Suprapubic skin (tissue), 4 donors: ENCODE data around the gene RALGPS1. TPM values are rescaled to one million over a fixed set of nuclear protein-coding genes. Genes with fewer than 3 reads are reported as not detected.

ENCODE experiments used
- DNase-seq, 2 donors: peaks; one replicate each; pipeline ENCODE4 v3.0.0-alpha.2; 2019; ENCODE audit warnings: low spot score in 2 of 2
- H3K27ac ChIP-seq: fragments of 200-600 bp; sonication (generic); one replicate; pipeline ENCODE4 v1.5.1; 2019
- H3K27me3 ChIP-seq: fragments of 200-600 bp; sonication (generic); one replicate; pipeline ENCODE4 v1.5.1; 2019
- H3K36me3 ChIP-seq: fragments of 200-600 bp; sonication (generic); one replicate; pipeline ENCODE4 v1.5.1; 2019
- H3K4me1 ChIP-seq: fragments of 200-600 bp; sonication (generic); one replicate; pipeline ENCODE4 v1.5.1; 2019
- H3K4me3 ChIP-seq: fragments of 200-600 bp; sonication (generic); one replicate; pipeline ENCODE4 v1.5.1; 2019; ENCODE audit warnings: mild to moderate bottlenecking
- H3K9me3 ChIP-seq: fragments of 200-600 bp; sonication (generic); one replicate; pipeline ENCODE4 v1.5.1; 2019
- CTCF ChIP-seq, 2 donors: fragments of 200-600 bp in 1 of 2; fragments of 450-650 bp in 1 of 2; sonication (generic) in 1 of 2; IDR thresholded peaks; one replicate each; pipeline ENCODE4 v1.5.1; 2016 to 2019; ENCODE audit warnings: antibody characterized with exemption in 2 of 2, mild to moderate bottlenecking in 1 of 2, moderate library complexity in 1 of 2
- EP300 ChIP-seq: sonication (generic); formaldehyde crosslinking; IDR thresholded peaks from one replicate; pipeline ENCODE4 v1.6.1; 2017; ENCODE audit warnings: antibody characterized with exemption
- POLR2A ChIP-seq, 2 donors: fragments of 450-650 bp; IDR thresholded peaks; one replicate each; pipeline ENCODE4 v1.6.1; 2017; ENCODE audit warnings: antibody characterized with exemption in 2 of 2, mild to moderate bottlenecking in 2 of 2, moderate library complexity in 2 of 2
- POLR2AphosphoS5 ChIP-seq, 3 donors: sonication (generic); formaldehyde crosslinking; IDR thresholded peaks; one replicate each; pipeline ENCODE4 v1.6.1; 2017; ENCODE audit warnings: antibody characterized with exemption in 3 of 3
- WGBS: methylation state at CpG from one replicate; pipeline ENCODE4 v1.1.5; 2018; 5-methylcytosine and 5-hydroxymethylcytosine counted together
- total RNA-seq, 4 donors: library from RNA; depleted of rRNA; stranded (reverse); fragments of >200 nt; gene quantifications; one replicate each; pipeline ENCODE4 v1.1.0, GENCODE V29; 2016

The RALGPS1 gene
- total RNA-seq, 4 donors from 2014 or later = 14.8 to 86.7 (median 21.4) TPM

GRCh38 chr9:127083138-127083980 is 168.8 kb downstream of the RALGPS1 start:
- no peak for DNase-seq
- H3K9me3 ChIP-seq = no peaks in the 10 kb centered on the region
- 62% methylated on average over 3 of the region's 5 CpGs for WGBS
- no peak overlapping the region for H3K4me3 ChIP-seq
- TF ChIP-seq POLR2AphosphoS5 (IDR thresholded peaks at IDR 0.05) (no peak), EP300 (no peak), POLR2A (IDR thresholded peaks at IDR 0.05) (no peak), CTCF (IDR thresholded peaks at IDR 0.05) (no peak)
- no peaks in the 10 kb centered on the region for H3K27me3 ChIP-seq
- H3K27ac ChIP-seq = no peak overlapping the region
- peaks cover 4% of the 10 kb centered on the region for H3K36me3 ChIP-seq
- peaks cover 19% of the 10 kb centered on the region for H3K4me1 ChIP-seq

GRCh38 chr9:127084076-127085039 is 169.8 kb downstream of the RALGPS1 start:
- H3K4me1 ChIP-seq = peaks cover 26% of the 10 kb centered on the region
- DNase-seq = no peak
- H3K27ac ChIP-seq = no peak overlapping the region
- no peaks in the 10 kb centered on the region for H3K27me3 ChIP-seq
- H3K9me3 ChIP-seq = no peaks in the 10 kb centered on the region
- TF ChIP-seq POLR2AphosphoS5 (IDR thresholded peaks at IDR 0.05) (no peak), EP300 (no peak)
- H3K36me3 ChIP-seq = peaks cover 10% of the 10 kb centered on the region
- no peak overlapping the region for H3K4me3 ChIP-seq
- 94% methylated on average over 12 of the region's 12 CpGs for WGBS

GRCh38 chr9:127085186-127085585 is 170.6 kb downstream of the RALGPS1 start:
- no peak for DNase-seq
- Histone ChIP-seq H3K27ac (no peak overlapping the region), H3K4me3 (no peak overlapping the region), H3K9me3 (no peaks in the 10 kb centered on the region), H3K36me3 (peaks cover 10% of the 10 kb centered on the region), H3K27me3 (no peaks in the 10 kb centered on the region), H3K4me1 (peaks cover 34% of the 10 kb centered on the region)
- TF ChIP-seq CTCF (IDR thresholded peaks at IDR 0.05) = no peak
- no peak for TF ChIP-seq POLR2AphosphoS5 (IDR thresholded peaks at IDR 0.05)
- no peak for TF ChIP-seq POLR2A (IDR thresholded peaks at IDR 0.05)
- WGBS = 100% methylated on average over 2 of the region's 2 CpGs

GRCh38 chr9:127086771-127087170 is 172.2 kb downstream of the RALGPS1 start:
- WGBS = 99% methylated on average over 4 of the region's 4 CpGs
- Histone ChIP-seq H3K9me3 (no peaks in the 10 kb centered on the region), H3K4me3 (no peak overlapping the region), H3K27me3 (no peaks in the 10 kb centered on the region), H3K36me3 (peaks cover 15% of the 10 kb centered on the region), H3K27ac (no peak overlapping the region), H3K4me1 (peaks cover 39% of the 10 kb centered on the region)
- DNase-seq = no peak
- TF ChIP-seq CTCF (IDR thresholded peaks at IDR 0.05) = no peak
- TF ChIP-seq EP300 = no peak
- no peak for TF ChIP-seq POLR2A (IDR thresholded peaks at IDR 0.05)
- TF ChIP-seq POLR2AphosphoS5 (IDR thresholded peaks at IDR 0.05) = no peak

GRCh38 chr9:127087411-127087810 is 172.8 kb downstream of the RALGPS1 start:
- Histone ChIP-seq H3K9me3 (no peaks in the 10 kb centered on the region), H3K27me3 (no peaks in the 10 kb centered on the region), H3K4me1 (peaks cover 37% of the 10 kb centered on the region), H3K27ac (no peak overlapping the region), H3K4me3 (no peak overlapping the region), H3K36me3 (peaks cover 21% of the 10 kb centered on the region)
- no peak for DNase-seq
- TF ChIP-seq EP300 (no peak), CTCF (IDR thresholded peaks at IDR 0.05) (no peak), POLR2A (IDR thresholded peaks at IDR 0.05) (no peak), POLR2AphosphoS5 (IDR thresholded peaks at IDR 0.05) (no peak)
- 96% methylated on average over 6 of the region's 6 CpGs for WGBS
